GM12872 (cell line): ENCODE data around the gene MTHFR.

Experiments
- CTCF ChIP-seq: IDR thresholded peaks from 3 replicates; pipeline ENCODE4 v1.5.1; 2011; ENCODE audit warnings: low read depth, mild to moderate bottlenecking, low read length, moderate library complexity; ENCODE audit not compliant: insufficient read depth

The MTHFR gene

GRCh38 chr1:11836955-11837766 lies 31.4 kb upstream of the MTHFR start:
- TF ChIP-seq CTCF = no peak

GRCh38 chr1:11835441-11836225 lies 29.9 kb upstream of the MTHFR start:
- TF ChIP-seq CTCF = no peak

GRCh38 chr1:11833900-11834299 lies 28.1 kb upstream of the MTHFR start:
- TF ChIP-seq CTCF = no peak

GRCh38 chr1:11833497-11833896 lies 27.7 kb upstream of the MTHFR start:
- TF ChIP-seq CTCF = no peak

DNA sequence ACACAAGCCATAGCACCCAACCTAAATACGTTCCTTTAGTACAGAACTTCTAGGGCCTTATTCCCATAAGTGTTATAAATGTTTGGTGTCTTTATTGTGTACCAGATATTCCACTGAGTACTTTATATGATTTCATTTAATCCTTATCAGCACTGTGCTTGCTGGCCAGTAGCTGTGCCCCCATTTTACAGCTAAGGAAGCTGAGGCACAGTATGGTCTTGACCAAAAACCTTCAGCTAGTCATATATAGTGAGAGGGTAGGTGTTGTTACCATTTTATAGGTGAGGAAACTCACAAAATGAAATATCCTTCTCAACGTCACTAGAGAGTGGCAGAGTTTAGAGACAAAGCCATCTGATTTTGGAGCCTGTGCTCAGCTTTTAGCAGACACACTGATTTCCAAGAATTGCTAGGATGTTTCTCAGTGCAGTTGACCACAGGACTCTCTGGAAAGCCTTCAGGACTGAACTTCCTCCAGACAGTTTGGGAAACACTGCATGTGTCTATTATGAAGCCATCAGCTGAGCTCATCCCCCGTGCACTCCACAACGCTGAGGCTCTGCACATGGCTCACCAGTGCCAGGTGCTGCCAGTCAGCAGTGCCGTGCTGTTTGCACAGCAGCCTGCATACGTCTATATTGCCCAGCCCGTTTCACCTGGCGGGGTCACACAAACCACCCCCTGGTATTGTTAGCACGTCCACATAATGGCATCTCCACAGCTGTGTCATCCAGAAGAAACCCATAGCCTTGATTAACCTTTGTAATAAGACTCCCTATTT lies 26.4 kb upstream of the MTHFR start:
- no peak for TF ChIP-seq CTCF

GRCh38 chr1:11828511-11828910 lies 22.7 kb upstream of the MTHFR start:
- TF ChIP-seq CTCF = no peak

GRCh38 chr1:11826946-11827345 lies 21.2 kb upstream of the MTHFR start:
- TF ChIP-seq CTCF = no peak
